Type B pancreatic cell (in vitro differentiated cells): Measurements from ENCODE around the gene LRCH3. TPM values are rescaled to one million over a fixed set of nuclear protein-coding genes. Genes with fewer than 3 reads are reported as not detected.

Experiments
- DNase-seq: peaks from one replicate; pipeline ENCODE4 v3.0.0; 2021; ENCODE audit warnings: mixed read lengths; ENCODE audit not compliant: unreplicated experiment; ENCODE audit errors: extremely low spot score
- H3K27ac Mint-ChIP-seq: 2 replicates; pipeline ENCODE4 v1.8.0; 2021; ENCODE audit warnings: mild to moderate bottlenecking, mixed read lengths
- H3K27me3 Mint-ChIP-seq: 2 replicates; pipeline ENCODE4 v1.8.0; 2021; ENCODE audit warnings: mixed read lengths
- H3K36me3 Mint-ChIP-seq: 2 replicates; pipeline ENCODE4 v1.8.0; 2021; ENCODE audit warnings: mixed read lengths
- H3K4me1 Mint-ChIP-seq: one replicate; pipeline ENCODE4 v1.8.0; 2021; ENCODE audit warnings: mixed read lengths; ENCODE audit not compliant: unreplicated experiment
- H3K4me3 Mint-ChIP-seq: 2 replicates; pipeline ENCODE4 v1.8.0; 2021; ENCODE audit warnings: mild to moderate bottlenecking, mixed read lengths
- H3K9me3 Mint-ChIP-seq: 2 replicates; pipeline ENCODE4 v1.8.0; 2021; ENCODE audit warnings: mixed read lengths
- CTCF ChIP-seq: fragments of 200-600 bp; sonication (generic); conservative IDR thresholded peaks from 2 replicates; pipeline ENCODE4 v1.5.0; 2021; ENCODE audit warnings: antibody characterized with exemption, mild to moderate bottlenecking
- total RNA-seq: library from RNA; stranded (reverse); gene quantifications from 2 replicates; pipeline ENCODE4 v1.2.1, GENCODE V29; 2021; ENCODE audit warnings: low replicate concordance

LRCH3 gene
- total RNA-seq, 1 donor from 2014 or later = 58.7 TPM

DNA sequence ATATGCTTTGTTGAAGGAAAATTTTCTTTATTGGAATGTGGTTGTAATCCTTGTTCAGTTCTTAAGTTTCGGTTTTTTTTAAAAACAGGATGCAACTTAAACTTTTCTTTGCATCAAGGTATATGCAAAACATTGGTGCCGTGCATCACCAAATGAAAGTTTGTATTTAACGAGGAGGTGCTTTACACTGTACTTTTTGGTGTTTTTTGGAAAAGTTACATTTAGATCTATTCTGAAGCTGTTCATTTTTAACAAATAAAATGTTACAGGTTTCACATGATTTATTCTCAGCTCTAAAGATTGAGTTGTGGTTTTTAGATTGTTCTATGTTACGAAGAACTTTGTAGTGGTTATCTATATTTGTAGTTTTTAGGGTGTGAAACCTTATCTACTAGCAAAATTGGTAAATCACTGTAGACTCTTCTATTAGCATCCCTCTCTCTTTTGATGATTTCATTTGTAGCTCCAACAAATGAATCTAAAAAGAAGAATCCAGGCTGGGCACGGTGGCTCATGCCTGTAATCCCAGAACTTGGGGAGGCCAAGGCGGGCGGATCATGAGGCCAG is 7.0 kb upstream of the LRCH3 start:
- Mint-ChIP-seq H3K27ac (no peak overlapping the region), H3K36me3 (peaks cover 18% of the 10 kb centered on the region), H3K27me3 (no peaks in the 10 kb centered on the region), H3K4me3 (no peak overlapping the region), H3K4me1 (peaks cover 8% of the 10 kb centered on the region), H3K9me3 (no peaks in the 10 kb centered on the region)
- no peak for TF ChIP-seq CTCF
- no peak for DNase-seq

DNA sequence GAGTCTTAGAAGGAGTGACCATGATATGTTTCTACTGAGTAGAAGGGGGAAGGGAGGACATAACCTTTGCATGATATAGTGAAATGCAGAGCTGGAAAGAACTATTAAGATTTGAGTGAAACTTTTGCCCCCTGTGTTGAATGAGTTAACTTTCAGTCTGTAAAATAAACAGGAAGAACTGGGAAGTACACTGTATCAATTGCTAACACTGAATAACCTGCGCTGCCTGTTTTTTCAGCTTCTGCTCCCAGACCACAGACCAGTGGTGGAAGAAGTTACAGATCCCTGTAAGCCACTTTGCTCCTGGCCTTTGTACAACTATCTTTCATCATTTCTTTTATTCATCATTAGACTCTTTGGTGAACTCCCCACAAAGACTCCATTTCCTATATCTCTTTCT is 3.6 kb upstream of the LRCH3 start:
- TF ChIP-seq CTCF = no peak
- no peaks in the 10 kb centered on the region for H3K27me3 Mint-ChIP-seq
- peaks cover 8% of the 10 kb centered on the region for H3K4me1 Mint-ChIP-seq
- no peak for DNase-seq
- H3K27ac Mint-ChIP-seq = peak overlapping the region; percentile 70
- no peaks in the 10 kb centered on the region for H3K9me3 Mint-ChIP-seq
- H3K4me3 Mint-ChIP-seq = peak overlapping the region; percentile 64
- peaks cover 6% of the 10 kb centered on the region for H3K36me3 Mint-ChIP-seq

DNA sequence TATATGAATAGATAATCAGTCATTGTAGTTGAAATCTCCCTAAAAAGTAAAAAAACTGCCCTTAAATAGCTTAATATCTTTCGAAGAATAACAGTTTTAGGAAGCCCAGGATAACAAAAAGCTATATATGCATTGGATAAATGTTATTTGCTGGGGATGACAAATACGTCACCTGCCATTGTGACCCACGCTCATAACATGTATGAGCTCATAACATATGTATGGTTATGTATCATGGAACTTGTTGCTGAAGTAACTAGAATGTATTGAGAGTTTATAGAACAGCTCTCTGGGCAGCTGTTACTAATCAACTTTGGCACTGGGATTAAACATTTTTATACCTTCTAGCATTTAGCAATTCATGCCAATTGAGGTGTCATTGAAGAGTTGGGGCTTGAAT is 1.7 kb upstream of the LRCH3 start:
- Mint-ChIP-seq H3K9me3 (no peaks in the 10 kb centered on the region), H3K27me3 (no peaks in the 10 kb centered on the region), H3K36me3 (peaks cover 5% of the 10 kb centered on the region), H3K27ac (no peak overlapping the region), H3K4me1 (peaks cover 20% of the 10 kb centered on the region), H3K4me3 (no peak overlapping the region)
- no peak for TF ChIP-seq CTCF
- DNase-seq = no peak

GRCh38 chr3:197790033-197790432 is 1.0 kb upstream of the LRCH3 start:
- Mint-ChIP-seq H3K4me3 (peak overlapping the region; percentile 97), H3K4me1 (peaks cover 21% of the 10 kb centered on the region), H3K36me3 (peaks cover 5% of the 10 kb centered on the region), H3K27ac (peak overlapping the region; percentile 93), H3K27me3 (no peaks in the 10 kb centered on the region), H3K9me3 (no peaks in the 10 kb centered on the region)
- no peak for DNase-seq
- TF ChIP-seq CTCF = no peak

DNA sequence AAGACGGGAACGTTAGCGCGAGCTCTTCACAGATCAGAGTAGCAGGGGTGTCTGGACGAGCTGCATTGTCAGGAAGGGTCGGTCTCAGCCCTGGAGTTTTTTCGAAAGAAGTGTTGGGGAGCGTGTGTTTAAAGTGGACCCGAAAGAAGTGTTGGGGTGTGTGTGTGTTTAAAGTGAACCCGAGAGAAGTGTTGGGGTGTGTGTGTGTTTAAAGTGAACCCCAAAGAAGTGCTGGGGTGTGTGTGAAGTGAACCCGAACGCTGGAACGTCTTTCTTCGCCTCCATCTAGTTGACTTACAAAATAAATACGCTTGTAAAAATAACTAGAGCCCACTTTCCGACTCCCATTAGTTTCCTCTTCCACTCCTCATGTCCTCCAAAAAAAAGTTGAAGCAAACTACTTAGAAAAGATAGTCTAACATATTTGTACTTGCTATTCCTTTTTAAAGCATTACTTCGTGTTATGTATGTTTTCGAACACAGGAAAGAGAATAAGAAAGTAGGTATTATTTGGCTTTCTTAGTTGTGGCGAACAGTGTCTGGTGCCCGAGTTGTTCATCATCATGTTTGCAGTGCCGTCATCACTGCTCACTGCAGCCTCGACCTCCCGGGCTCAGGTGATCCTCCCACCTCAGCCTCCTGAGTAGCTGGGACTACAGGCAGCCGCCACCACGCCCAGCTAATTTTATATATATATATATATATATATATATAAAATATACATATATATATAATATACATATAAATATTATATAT is 1.0 kb downstream of the LRCH3 start:
- no peak for TF ChIP-seq CTCF
- no peaks in the 10 kb centered on the region for H3K27me3 Mint-ChIP-seq

More for the DNA sequence above, 1.0 kb downstream of the LRCH3 start:
- peaks cover 27% of the 10 kb centered on the region for H3K4me1 Mint-ChIP-seq
- no peaks in the 10 kb centered on the region for H3K9me3 Mint-ChIP-seq
- peaks cover 5% of the 10 kb centered on the region for H3K36me3 Mint-ChIP-seq
- no peak for DNase-seq
- H3K27ac Mint-ChIP-seq = peak overlapping the region; percentile 77
- peak overlapping the region; percentile 97 for H3K4me3 Mint-ChIP-seq
